H9 (cell line): ENCODE measurements around the gene DYRK1A. TPM values are rescaled to one million over a fixed set of nuclear protein-coding genes. Genes with fewer than 3 reads are reported as not detected.

ENCODE experiments used
- DNase-seq: peaks from one replicate; pipeline ENCODE4 v3.0.0-alpha.2; 2017
- H2AFZ ChIP-seq: one replicate; pipeline ENCODE4 v1.6.1; 2013; ENCODE audit warnings: mild to moderate bottlenecking, low read length, control low read depth, moderate library complexity
- H2AK5ac ChIP-seq: 2 replicates; pipeline ENCODE4 v1.6.1; 2013; ENCODE audit warnings: low read length, control low read depth, mixed read lengths; ENCODE audit not compliant: insufficient read length
- H2BK120ac ChIP-seq: one replicate; pipeline ENCODE4 v1.6.1; 2013; ENCODE audit warnings: low read depth, mild to moderate bottlenecking, low read length, control low read depth, inconsistent platforms; ENCODE audit not compliant: poor library complexity, severe bottlenecking
- H2BK12ac ChIP-seq: 2 replicates; pipeline ENCODE4 v1.6.1; 2013; ENCODE audit warnings: low read length, control low read depth, mixed read lengths, low read depth; ENCODE audit not compliant: insufficient read length
- H2BK15ac ChIP-seq: 2 replicates; pipeline ENCODE4 v1.6.1; 2013; ENCODE audit warnings: low read depth, low read length, control low read depth
- H2BK20ac ChIP-seq: one replicate; pipeline ENCODE4 v1.6.1; 2013; ENCODE audit warnings: low read depth, mild to moderate bottlenecking, low read length, control low read depth, inconsistent platforms; ENCODE audit not compliant: poor library complexity, severe bottlenecking
- H2BK5ac ChIP-seq: 2 replicates; pipeline ENCODE4 v1.6.1; 2013; ENCODE audit warnings: low read length, control low read depth, mixed read lengths; ENCODE audit not compliant: insufficient read length
- H3K14ac ChIP-seq: 2 replicates; pipeline ENCODE4 v1.6.1; 2013; ENCODE audit warnings: low read length, control low read depth; ENCODE audit not compliant: insufficient read depth
- H3K18ac ChIP-seq: 2 replicates; pipeline ENCODE4 v1.6.1; 2013; ENCODE audit warnings: low read depth, mild to moderate bottlenecking, mixed read lengths, low read length, control low read depth; ENCODE audit not compliant: insufficient read length
- H3K23ac ChIP-seq: 2 replicates; pipeline ENCODE4 v1.6.1; 2013; ENCODE audit warnings: low read length, control low read depth, mixed read lengths, low read depth; ENCODE audit not compliant: insufficient read length
- H3K23me2 ChIP-seq: 2 replicates; pipeline ENCODE4 v1.6.1; 2013; ENCODE audit warnings: low read depth, mild to moderate bottlenecking, mixed read lengths, low read length, control low read depth; ENCODE audit not compliant: insufficient read length, poor library complexity, severe bottlenecking
- H3K27ac ChIP-seq: 2 replicates; pipeline ENCODE4 v1.5.1; 2013; ENCODE audit warnings: low read length, control low read depth, mixed read lengths, low read depth; ENCODE audit not compliant: insufficient read length
- H3K27me3 ChIP-seq: 2 replicates; pipeline ENCODE4 v1.6.1; 2013; ENCODE audit warnings: low read length, control low read depth, inconsistent platforms; ENCODE audit not compliant: insufficient read depth
- H3K4ac ChIP-seq: 2 replicates; pipeline ENCODE4 v1.6.1; 2013; ENCODE audit warnings: low read depth, mild to moderate bottlenecking, control low read depth, inconsistent platforms, low read length, moderate library complexity
- H3K4me1 ChIP-seq: 2 replicates; pipeline ENCODE4 v1.6.1; 2013; ENCODE audit warnings: low read length, control low read depth, inconsistent platforms; ENCODE audit not compliant: insufficient read depth
- H3K4me2 ChIP-seq: 2 replicates; pipeline ENCODE4 v1.6.1; 2013; ENCODE audit warnings: low read length, control low read depth, mixed read lengths; ENCODE audit not compliant: insufficient read length, insufficient read depth
- H3K56ac ChIP-seq: 2 replicates; pipeline ENCODE4 v1.6.1; 2013; ENCODE audit warnings: low read depth, mild to moderate bottlenecking, mixed read lengths, low read length, control low read depth; ENCODE audit not compliant: insufficient read length
- H3K79me1 ChIP-seq: 2 replicates; pipeline ENCODE4 v1.6.1; 2013; ENCODE audit warnings: low read depth, mild to moderate bottlenecking, moderate library complexity, low read length, control low read depth, inconsistent platforms; ENCODE audit not compliant: insufficient read depth, poor library complexity, severe bottlenecking
- H3K79me2 ChIP-seq: 2 replicates; pipeline ENCODE4 v1.6.1; 2013; ENCODE audit warnings: low read length, control low read depth, inconsistent platforms; ENCODE audit not compliant: insufficient read depth
- H3K9ac ChIP-seq: 2 replicates; pipeline ENCODE4 v1.6.1; 2013; ENCODE audit warnings: low read length, control low read depth, mixed read lengths; ENCODE audit not compliant: insufficient read length; ENCODE audit errors: extremely low read depth
- H3K9me3 ChIP-seq: one replicate; pipeline ENCODE4 v1.6.1; 2013; ENCODE audit warnings: low read depth, low read length, inconsistent platforms; ENCODE audit not compliant: control insufficient read depth
- H3T11ph ChIP-seq: one replicate; pipeline ENCODE4 v1.6.1; 2013; ENCODE audit warnings: mild to moderate bottlenecking, low read length, control low read depth, inconsistent platforms
- H4K20me1 ChIP-seq: one replicate; pipeline ENCODE4 v1.6.1; 2013; ENCODE audit not compliant: control insufficient read depth, insufficient read length, insufficient read depth
- H4K5ac ChIP-seq: 2 replicates; pipeline ENCODE4 v1.6.1; 2013; ENCODE audit warnings: low read depth, mild to moderate bottlenecking, mixed read lengths, low read length, control low read depth; ENCODE audit not compliant: insufficient read length
- H4K8ac ChIP-seq: replicated peaks from 2 replicates; pipeline ENCODE4 v1.6.1; 2013; ENCODE audit warnings: low read length, control low read depth, mixed read lengths, low read depth; ENCODE audit not compliant: insufficient read length
- H4K91ac ChIP-seq: 2 replicates; pipeline ENCODE4 v1.6.1; 2013; ENCODE audit warnings: low read depth, mild to moderate bottlenecking, moderate library complexity, mixed read lengths, low read length, control low read depth; ENCODE audit not compliant: insufficient read length
- H3K27ac Mint-ChIP-seq, 3 experiments: 2 replicates in 2 of 3; 3 replicates in 1 of 3; pipeline ENCODE4 v1.8.0; 2020 to 2021; ENCODE audit warnings: mixed read lengths in 3 of 3, mild to moderate bottlenecking in 1 of 3, moderate library complexity in 1 of 3
- H3K27me3 Mint-ChIP-seq: 2 replicates; pipeline ENCODE4 v1.8.0; 2021; ENCODE audit warnings: low read depth, mild to moderate bottlenecking, moderate library complexity, mixed read lengths
- H3K36me3 Mint-ChIP-seq, 3 experiments: 2 replicates in 2 of 3; 3 replicates in 1 of 3; pipeline ENCODE4 v1.8.0; 2020 to 2021; ENCODE audit warnings: low read depth in 3 of 3, mixed read lengths in 3 of 3; ENCODE audit not compliant: insufficient read depth in 1 of 3
- H3K4me1 Mint-ChIP-seq, 2 experiments: 2 replicates each; pipeline ENCODE4 v1.8.0; 2020; ENCODE audit warnings: mixed read lengths in 2 of 2
- H3K4me3 Mint-ChIP-seq, 2 experiments: 2 replicates in 1 of 2; 3 replicates in 1 of 2; pipeline ENCODE4 v1.8.0; 2020 to 2021; ENCODE audit warnings: mild to moderate bottlenecking in 2 of 2, mixed read lengths in 2 of 2, moderate library complexity in 1 of 2
- H3K9me3 Mint-ChIP-seq, 2 experiments: 2 replicates in 1 of 2; 3 replicates in 1 of 2; pipeline ENCODE4 v1.8.0; 2020; ENCODE audit warnings: mild to moderate bottlenecking in 2 of 2, mixed read lengths in 2 of 2, moderate library complexity in 1 of 2
- WGBS: extraction: QIAGEN DNeasy Blood & Tissue Kit; methylation state at CpG from one replicate; pipeline ENCODE4 v1.1.7; 2013; ENCODE audit warnings: missing lambda C conversion rate, low lambda C conversion rate, mixed read lengths; ENCODE audit not compliant: insufficient read length; ENCODE audit errors: extremely low coverage; 5-methylcytosine and 5-hydroxymethylcytosine counted together
- total RNA-seq: library from RNA; stranded (reverse); gene quantifications from 2 replicates; pipeline ENCODE4 v1.2.1, GENCODE V29; 2021
- TF ChIP-seq, protein P1 (sequence below): fragments of 200-600 bp; sonication (generic); conservative IDR thresholded peaks from 3 replicates; pipeline ENCODE4 v1.8.0; 2021; ENCODE audit warnings: antibody characterized with exemption, mild to moderate bottlenecking

Gene DYRK1A
- total RNA-seq, 1 experiment from 2014 or later: 73.6 TPM

DNA sequence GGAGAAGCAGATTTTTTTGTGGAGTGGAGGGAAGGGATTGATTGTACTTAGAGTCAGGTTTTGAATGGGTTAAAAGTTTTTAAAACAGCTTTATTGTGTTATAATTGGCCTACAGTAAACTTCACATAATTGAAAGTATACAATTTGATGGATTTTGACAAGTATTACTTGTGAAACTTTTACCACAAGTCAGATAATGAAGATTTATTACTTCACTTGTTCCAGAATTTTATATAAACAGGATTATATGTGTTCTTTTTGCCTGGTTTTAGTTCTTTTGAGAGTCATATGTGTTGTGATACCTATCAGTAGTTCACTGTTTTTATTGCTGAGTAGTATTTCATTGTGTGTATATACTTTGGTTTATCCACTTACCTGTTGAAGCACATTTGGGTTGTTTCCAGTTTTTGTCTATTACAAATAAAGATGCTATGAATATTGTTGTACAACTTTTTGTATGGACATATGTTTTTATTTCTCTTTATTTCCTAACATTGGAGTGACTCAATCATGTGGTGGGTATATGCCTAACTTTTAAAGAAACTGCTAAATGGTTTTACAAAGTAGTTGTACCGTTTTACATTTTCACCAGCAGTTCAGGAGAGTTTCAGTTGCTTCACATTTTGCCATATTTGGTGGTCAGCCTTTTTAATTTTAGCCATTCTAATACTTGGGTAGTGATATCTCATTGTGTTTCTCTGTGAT, 71.0 kb downstream of the DYRK1A start:
- Histone ChIP-seq H3K4ac (no peak overlapping the region), H3K4me1 (no peaks in the 10 kb centered on the region), H3K23me2 (no peaks in the 10 kb centered on the region), H3K4me2 (no peak overlapping the region), H4K20me1 (no peaks in the 10 kb centered on the region), H3K79me2 (peaks cover 29% of the 10 kb centered on the region; the same call in 1 of the 2 replicates), H3K56ac (no peak overlapping the region), H3T11ph (no peak overlapping the region), H3K79me1 (no peaks in the 10 kb centered on the region), H3K9ac (no peak overlapping the region), H3K9me3 (no peaks in the 10 kb centered on the region), H2AK5ac (no peak overlapping the region), H3K18ac (no peak overlapping the region), H3K27ac (no peak overlapping the region), H2BK20ac (no peak overlapping the region), H4K8ac (no peak overlapping the region), H2BK15ac (no peak overlapping the region), H3K14ac (no peak overlapping the region), H2BK5ac (no peak overlapping the region), H2AFZ (no peak overlapping the region), H2BK120ac (no peak overlapping the region), H2BK12ac (no peak overlapping the region), H4K91ac (no peak overlapping the region), H3K23ac (no peak overlapping the region), H3K27me3 (no peaks in the 10 kb centered on the region), H4K5ac (no peak overlapping the region)
- H3K9me3 Mint-ChIP-seq: peaks cover 8 to 14% of the 10 kb centered on the region in 2 experiments
- H3K4me1 Mint-ChIP-seq: peaks cover 32 to 34% of the 10 kb centered on the region in 2 experiments
- DNase-seq: no peak
- TF ChIP-seq, protein P1, sequence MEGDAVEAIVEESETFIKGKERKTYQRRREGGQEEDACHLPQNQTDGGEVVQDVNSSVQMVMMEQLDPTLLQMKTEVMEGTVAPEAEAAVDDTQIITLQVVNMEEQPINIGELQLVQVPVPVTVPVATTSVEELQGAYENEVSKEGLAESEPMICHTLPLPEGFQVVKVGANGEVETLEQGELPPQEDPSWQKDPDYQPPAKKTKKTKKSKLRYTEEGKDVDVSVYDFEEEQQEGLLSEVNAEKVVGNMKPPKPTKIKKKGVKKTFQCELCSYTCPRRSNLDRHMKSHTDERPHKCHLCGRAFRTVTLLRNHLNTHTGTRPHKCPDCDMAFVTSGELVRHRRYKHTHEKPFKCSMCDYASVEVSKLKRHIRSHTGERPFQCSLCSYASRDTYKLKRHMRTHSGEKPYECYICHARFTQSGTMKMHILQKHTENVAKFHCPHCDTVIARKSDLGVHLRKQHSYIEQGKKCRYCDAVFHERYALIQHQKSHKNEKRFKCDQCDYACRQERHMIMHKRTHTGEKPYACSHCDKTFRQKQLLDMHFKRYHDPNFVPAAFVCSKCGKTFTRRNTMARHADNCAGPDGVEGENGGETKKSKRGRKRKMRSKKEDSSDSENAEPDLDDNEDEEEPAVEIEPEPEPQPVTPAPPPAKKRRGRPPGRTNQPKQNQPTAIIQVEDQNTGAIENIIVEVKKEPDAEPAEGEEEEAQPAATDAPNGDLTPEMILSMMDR: no peak
- no peaks in the 10 kb centered on the region for H3K27me3 Mint-ChIP-seq
- no peak overlapping the region for H3K27ac Mint-ChIP-seq
- H3K36me3 Mint-ChIP-seq: peaks cover 16 to 22% (median 22%) of the 10 kb centered on the region in 3 experiments
- WGBS: no CpG with 5 or more reads among the region's 1 CpG
- no peak overlapping the region for H3K4me3 Mint-ChIP-seq
